ENCODE results near the gene LRRC72. TPM values are rescaled to one million over a fixed set of nuclear protein-coding genes. Genes with fewer than 3 reads are reported as not detected.

The LRRC72 gene
- total RNA-seq, 1 experiment from 2014 or later, result not detected

GRCh38 chr7:16606704-16607103 is 80.1 kb downstream of the LRRC72 start:
- no peak overlapping the region for H2BK120ac ChIP-seq (ENCODE audit: low read depth, low read length, poor library complexity, severe bottlenecking)
- no peaks in the 10 kb centered on the region for H3K27me3 ChIP-seq (ENCODE audit: insufficient read depth, low read length)
- TF ChIP-seq, protein P1, sequence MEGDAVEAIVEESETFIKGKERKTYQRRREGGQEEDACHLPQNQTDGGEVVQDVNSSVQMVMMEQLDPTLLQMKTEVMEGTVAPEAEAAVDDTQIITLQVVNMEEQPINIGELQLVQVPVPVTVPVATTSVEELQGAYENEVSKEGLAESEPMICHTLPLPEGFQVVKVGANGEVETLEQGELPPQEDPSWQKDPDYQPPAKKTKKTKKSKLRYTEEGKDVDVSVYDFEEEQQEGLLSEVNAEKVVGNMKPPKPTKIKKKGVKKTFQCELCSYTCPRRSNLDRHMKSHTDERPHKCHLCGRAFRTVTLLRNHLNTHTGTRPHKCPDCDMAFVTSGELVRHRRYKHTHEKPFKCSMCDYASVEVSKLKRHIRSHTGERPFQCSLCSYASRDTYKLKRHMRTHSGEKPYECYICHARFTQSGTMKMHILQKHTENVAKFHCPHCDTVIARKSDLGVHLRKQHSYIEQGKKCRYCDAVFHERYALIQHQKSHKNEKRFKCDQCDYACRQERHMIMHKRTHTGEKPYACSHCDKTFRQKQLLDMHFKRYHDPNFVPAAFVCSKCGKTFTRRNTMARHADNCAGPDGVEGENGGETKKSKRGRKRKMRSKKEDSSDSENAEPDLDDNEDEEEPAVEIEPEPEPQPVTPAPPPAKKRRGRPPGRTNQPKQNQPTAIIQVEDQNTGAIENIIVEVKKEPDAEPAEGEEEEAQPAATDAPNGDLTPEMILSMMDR (conservative IDR thresholded peaks at IDR 0.05), result no peak
- H4K5ac ChIP-seq (ENCODE audit: insufficient read length, low read depth, low read length), result no peak overlapping the region
- peaks cover 7 to 19% (median 13%) of the 10 kb centered on the region in 3 experiments; a peak in 5 of 7 replicates for H3K36me3 Mint-ChIP-seq (ENCODE audit: insufficient read depth in 1 of 3, low read depth in 3 of 3)
- no peak overlapping the region for H3K4me2 ChIP-seq (ENCODE audit: insufficient read depth, insufficient read length, low read length)
- no CpG with 5 or more reads among the region's 3 CpGs for WGBS (ENCODE audit: extremely low coverage, insufficient read length, low lambda C conversion rate)
- H3K27ac ChIP-seq (ENCODE audit: insufficient read length, low read depth, low read length), result no peak overlapping the region
- H2AK5ac ChIP-seq (ENCODE audit: insufficient read length, low read length), result no peak overlapping the region
- no peak overlapping the region for H2BK15ac ChIP-seq (ENCODE audit: low read depth, low read length)
- no peak overlapping the region for H3T11ph ChIP-seq (ENCODE audit: low read length)
- no peak overlapping the region for H4K91ac ChIP-seq (ENCODE audit: insufficient read length, low read depth, low read length)
- no peak overlapping the region for H3K18ac ChIP-seq (ENCODE audit: insufficient read length, low read depth, low read length)
- no peak overlapping the region for H2AFZ ChIP-seq (ENCODE audit: low read length)
- no peak overlapping the region for H3K4me3 Mint-ChIP-seq
- no peaks in the 10 kb centered on the region for H3K9me3 Mint-ChIP-seq
- H3K27me3 Mint-ChIP-seq (ENCODE audit: low read depth), result no peaks in the 10 kb centered on the region
- H3K4me1 Mint-ChIP-seq, result no peaks in the 10 kb centered on the region
- no peak overlapping the region for H4K8ac ChIP-seq (replicated peaks; ENCODE audit: insufficient read length, low read depth, low read length)
- H3K56ac ChIP-seq (ENCODE audit: insufficient read length, low read depth, low read length), result no peak overlapping the region
- H3K79me2 ChIP-seq (ENCODE audit: insufficient read depth, low read length), result no peaks in the 10 kb centered on the region
- no peak for DNase-seq
- H3K4ac ChIP-seq (ENCODE audit: low read depth, low read length), result no peak overlapping the region
- H2BK5ac ChIP-seq (ENCODE audit: insufficient read length, low read length), result no peak overlapping the region
- H3K23me2 ChIP-seq (ENCODE audit: insufficient read length, low read depth, low read length, poor library complexity, severe bottlenecking), result no peaks in the 10 kb centered on the region
- H3K79me1 ChIP-seq (ENCODE audit: insufficient read depth, low read depth, low read length, poor library complexity, severe bottlenecking), result no peaks in the 10 kb centered on the region
- H3K9ac ChIP-seq (ENCODE audit: extremely low read depth, insufficient read length, low read length), result no peak overlapping the region
- no peaks in the 10 kb centered on the region for H4K20me1 ChIP-seq (ENCODE audit: control insufficient read depth, insufficient read depth, insufficient read length)
- no peaks in the 10 kb centered on the region for H3K4me1 ChIP-seq (ENCODE audit: insufficient read depth, low read length)
- H2BK20ac ChIP-seq (ENCODE audit: low read depth, low read length, poor library complexity, severe bottlenecking), result no peak overlapping the region
- no peaks in the 10 kb centered on the region for H3K9me3 ChIP-seq (ENCODE audit: control insufficient read depth, low read depth, low read length)
- H2BK12ac ChIP-seq (ENCODE audit: insufficient read length, low read depth, low read length), result no peak overlapping the region
- no peak overlapping the region for H3K23ac ChIP-seq (ENCODE audit: insufficient read length, low read depth, low read length)
- H3K27ac Mint-ChIP-seq, result no peak overlapping the region
- H3K14ac ChIP-seq (ENCODE audit: insufficient read depth, low read length), result no peak overlapping the region
